Stimulated activated CD8-positive, alpha-beta memory T cell treated with anti-CD3 and anti-CD28 coated beads, Interleukin-4, amount 100 ng/mL, for 4 hours (primary cell): ENCODE results near the gene PDZD8.
"Not testable (repeated sequence)": the region's sequence is repeated elsewhere in the genome, so short reads cannot be mapped to it uniquely, and the experiment has no call there.

ENCODE experiments used
- DNase-seq, 2 donors: peaks; one replicate each; pipeline ENCODE4 v3.0.0-alpha.2; 2020; ENCODE audit warnings: low read depth in 2 of 2, low spot score in 1 of 2

The PDZD8 gene

DNA sequence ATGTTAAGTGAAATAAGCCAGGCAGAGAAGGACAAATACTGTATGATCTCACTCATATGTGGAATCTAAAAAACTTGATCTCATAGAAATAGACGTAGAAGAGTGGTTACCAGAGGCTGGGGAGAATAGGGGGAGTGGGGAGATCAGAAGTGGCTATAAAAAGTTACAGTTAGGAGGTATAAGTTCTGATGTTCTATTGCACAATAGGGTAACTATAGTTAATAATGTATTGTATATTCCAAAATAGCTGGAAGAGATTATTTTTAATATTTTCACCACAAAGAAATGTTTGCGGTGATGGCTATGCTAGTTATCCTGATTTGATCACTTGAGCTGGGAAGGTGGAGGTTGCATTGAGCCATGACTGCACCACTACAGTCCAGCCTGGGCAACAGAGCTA, 80.5 kb downstream of the PDZD8 start:
- no peak for DNase-seq

DNA sequence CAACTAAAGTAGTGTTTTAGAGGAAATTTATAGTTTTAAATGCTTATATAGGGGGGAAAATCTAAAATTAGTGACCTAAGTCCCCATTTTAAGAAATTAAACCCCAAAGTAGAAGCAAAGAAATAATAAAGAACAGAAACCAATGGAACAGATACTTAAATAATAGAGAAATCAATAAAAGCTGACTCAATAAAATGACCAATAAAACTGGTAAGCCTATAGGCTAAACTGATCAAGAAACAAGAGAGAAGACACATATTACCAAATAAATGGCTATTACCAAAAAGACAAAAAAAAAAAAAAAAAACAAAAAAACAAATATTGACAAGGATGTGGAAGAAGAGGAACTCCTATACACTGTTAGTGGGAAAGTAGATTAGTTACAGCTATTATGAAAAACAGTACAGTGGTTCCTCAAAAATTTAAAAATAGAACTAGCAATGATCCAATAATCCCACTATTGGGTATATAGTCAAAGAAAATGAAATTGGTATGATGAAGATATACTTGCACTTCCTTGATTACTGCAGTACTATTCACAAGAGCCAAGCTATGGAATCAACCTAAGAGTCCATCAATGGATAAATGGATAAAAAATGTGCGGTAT, 81.1 kb downstream of the PDZD8 start:
- no peak for DNase-seq

DNA sequence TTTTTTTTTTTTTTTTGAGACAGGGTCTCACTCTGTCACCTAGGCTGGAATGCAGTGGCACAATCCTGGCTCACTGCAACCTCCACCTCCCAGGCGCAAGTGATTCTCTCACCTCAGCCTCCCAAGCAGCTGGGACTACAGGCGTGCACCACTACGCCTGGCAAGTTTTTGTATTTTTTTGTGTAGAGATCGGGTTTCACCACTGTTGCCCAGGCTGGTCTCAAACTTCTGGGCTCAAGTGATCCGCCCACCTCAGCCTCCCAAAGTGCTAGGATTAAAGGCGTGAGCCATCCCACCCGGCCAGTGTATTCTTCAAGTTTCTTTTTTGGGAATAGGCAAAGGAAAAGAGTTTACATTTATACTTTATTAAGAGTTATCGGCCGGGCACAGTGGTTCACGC, 84.4 kb downstream of the PDZD8 start:
- DNase-seq: not testable (repeated sequence)

DNA sequence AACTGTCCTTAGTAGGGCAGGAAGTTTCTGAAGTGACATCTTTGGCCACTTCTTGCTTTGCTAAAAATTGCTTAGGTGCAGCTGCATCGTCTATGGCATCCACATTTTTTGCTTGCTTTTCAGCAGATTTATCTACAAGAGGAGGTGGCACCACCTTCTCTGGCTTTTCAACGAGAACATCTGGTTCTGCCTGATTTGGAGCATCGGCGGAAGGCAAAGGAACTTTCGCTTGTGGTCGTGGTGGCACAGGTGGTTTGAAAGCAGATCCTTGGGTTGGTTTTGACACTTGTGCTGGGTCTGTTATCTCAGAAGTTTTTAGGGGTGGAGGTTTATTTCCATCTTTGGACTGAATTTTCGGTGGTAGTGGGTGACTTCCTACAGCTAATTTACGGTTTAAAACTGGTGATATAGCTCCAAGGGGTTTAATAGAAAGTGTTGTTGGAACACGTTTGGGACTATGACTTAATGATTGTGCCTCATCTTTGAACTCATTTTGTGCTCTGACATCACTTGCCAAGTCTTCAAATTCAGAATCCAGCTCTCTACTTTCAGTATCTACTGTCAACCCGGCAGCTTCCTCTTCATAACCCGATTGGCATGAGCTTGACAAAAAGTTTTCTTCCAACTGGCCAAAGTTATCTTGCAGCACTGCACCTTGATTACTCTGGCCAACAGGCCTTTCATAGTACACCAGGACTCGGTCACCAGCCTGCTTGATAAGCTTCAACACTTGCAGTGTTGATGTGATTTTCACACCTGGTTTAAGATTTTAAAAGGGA, 90.3 kb downstream of the PDZD8 start:
- DNase-seq: no peak

DNA sequence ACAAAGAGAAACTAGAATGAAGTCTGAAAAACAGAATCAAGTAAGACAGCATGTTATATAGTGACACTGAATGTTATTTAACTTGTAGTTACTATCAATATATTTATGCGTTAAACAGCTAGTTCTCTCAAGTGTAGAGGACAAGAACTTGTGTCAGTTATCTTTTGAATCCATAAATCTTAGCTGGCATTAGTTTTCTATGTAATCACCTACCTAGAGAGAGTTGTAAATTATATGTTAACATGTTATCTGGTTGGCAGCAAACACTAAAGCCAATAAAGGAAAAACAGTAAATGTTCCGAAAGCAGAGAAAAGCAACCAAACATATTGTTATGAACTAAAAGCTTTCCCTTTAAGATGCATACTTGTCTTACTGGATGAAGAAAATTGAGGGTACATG, 97.6 kb downstream of the PDZD8 start:
- no peak for DNase-seq

DNA sequence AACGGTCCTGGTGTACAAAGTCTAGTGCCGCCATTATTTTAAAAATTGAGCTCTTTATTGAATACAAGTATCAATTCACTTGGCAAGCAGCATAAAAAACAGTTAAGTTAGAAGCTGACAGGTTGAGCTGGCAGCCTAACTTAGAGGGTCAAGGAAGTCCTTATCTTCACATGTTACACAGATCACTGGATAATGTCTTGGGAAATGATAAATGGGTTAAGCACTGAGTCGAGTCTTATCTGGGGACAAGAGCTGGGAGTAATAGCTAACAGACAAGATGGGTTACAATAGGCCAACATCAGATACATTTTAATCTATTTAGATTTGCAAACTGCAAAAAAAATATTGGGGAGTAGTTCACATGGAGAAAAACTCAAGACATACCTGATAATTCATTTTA, 100.1 kb downstream of the PDZD8 start:
- DNase-seq: no peak

DNA sequence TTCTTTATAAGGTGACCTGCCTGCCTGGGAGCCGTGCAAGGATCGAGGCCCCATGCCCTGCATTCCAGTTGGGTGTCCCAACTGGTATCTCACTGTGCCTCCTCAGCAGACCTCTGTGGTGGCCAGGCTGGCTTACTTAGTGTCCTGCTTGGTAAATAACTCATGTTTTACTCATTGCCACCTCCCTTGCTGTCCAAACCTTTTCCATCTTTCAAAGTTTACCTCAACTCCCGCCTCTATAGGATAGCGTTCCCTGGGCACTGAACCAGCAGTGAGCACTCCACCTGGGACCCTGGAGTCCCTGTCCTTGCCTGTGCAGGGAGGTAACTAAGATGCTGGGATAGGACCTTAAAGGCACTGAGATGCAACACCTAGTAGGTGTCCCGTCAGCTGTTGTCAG, 100.7 kb downstream of the PDZD8 start:
- DNase-seq: no peak

DNA sequence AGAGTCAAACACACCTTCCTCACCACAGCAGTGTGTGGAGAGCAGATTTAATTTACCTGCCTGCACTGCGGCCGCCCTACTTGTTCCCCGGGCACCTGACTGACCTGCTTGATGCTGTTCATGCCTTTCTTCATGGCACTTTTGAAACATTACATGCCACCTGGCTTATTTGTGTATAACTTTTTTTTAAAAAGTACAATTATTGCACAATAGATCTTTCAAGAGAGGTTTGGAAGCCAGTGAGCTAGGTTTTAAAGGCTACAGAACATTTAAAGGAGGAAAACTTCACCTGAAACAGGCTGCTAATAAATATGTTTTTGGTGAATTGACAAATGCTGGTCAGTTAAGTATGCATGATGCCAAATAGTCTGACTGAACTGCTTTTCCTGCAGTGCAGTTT, 101.3 kb downstream of the PDZD8 start:
- DNase-seq: no peak

DNA sequence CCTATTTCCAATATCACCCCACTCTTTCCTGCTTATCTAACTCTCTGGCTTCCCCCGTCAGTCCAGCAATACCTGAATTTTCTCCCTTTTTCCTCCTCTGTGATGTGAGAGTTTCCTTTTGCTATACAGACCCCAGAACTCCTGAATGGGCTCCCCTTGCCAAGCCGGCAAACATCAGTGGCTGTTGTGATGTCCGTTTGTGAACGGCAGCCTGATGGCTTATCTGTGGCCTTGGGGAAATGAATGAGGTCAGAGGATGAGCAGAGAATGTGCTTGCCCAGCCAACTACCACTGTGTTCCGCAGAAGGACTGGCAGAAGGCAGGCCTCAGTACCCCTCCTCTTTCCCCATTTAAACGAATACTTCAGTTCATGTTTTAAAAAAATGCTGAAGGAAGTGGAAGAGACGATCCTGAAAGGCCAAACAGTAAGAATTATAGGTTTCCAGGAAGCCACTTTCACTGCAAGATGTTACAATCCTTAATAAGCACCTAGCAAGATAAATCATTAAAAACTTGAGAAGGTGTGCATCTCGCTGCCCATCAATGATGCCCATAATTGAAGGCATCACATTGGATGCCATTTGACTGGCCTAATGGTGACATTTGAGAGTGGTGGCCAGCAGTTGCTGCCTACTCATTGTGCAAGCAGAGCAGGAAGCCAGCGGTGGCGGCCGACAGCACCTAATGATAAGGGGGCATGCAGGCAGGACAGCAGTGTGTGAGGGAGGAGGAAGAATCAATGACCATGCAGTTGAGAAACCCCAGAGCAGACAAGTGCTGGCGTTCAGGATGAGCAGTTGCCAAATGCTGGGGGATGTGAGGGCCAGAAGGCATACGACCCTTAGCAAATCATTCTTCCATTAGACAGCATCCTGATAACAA, 102.8 kb downstream of the PDZD8 start:
- no peak for DNase-seq

DNA sequence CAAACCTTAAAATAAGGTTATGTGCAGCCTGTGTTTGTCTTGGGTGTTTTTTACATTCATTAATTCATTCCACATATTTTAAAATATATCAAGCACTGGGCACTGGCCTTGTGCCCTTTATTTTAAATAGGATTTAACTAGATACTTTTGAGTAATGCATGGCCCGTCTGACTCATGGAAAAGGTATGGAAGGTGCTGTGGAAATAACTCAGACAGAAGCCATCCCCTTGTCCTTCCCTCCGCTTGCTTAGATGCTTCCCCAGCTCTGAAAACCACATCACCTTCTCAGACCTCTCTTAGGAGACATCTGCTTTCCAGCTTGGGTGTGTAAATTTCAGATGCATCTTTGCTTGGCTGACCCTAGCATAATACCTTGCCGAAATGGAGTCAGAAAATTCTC, 103.8 kb downstream of the PDZD8 start:
- no peak for DNase-seq

DNA sequence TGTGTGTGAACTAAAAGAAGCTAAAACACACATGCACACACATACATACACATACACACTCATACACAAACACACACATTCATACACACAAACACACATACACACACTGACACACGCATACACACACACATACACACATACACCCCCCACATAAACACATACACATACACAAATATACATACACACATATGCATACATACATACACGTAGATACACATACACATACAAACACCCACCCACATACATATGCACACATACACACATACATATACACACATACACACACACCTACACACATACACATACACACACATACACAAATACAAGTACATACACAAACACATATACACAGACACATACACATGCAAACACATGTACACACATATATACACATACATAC, 106.3 kb downstream of the PDZD8 start:
- no peak for DNase-seq

DNA sequence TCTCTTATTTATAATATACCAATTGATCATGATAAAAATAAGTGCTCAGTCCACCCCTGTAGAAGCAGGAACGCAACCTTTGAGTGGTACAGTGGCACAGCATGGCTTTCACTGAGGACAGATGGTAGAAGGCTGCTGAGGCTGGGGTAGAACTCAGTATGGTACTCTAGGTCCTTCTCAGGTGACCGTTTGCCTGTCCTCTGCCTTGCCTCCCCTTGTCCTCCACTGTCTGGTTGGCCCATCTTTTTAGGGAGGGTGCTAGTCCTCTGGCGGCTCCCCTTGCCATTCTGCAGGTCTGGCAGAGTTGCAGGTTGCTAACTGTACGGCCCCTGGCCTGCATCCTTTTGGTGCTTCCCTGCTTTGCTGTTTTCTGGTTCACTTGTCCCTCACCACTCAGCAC, 107.0 kb downstream of the PDZD8 start:
- DNase-seq: no peak

DNA sequence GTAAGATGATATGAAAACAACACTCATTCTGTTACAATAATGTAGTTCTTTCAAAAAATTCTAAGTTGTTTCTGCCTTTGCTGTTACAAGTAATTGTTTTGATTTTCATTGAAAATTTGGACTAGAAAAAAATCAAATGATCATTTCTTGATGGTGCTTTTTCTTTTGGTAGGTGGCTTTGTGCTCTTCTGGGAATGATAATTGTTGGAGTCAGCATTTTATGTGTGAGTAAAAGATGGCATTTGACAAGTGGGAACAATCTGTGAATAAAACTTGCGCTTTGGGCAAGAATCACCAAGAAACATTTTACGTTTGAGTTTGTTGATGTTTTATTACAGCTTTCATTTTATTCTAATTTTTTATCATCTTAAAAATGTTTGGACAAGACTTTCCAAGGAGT, 108.4 kb downstream of the PDZD8 start:
- no peak for DNase-seq

DNA sequence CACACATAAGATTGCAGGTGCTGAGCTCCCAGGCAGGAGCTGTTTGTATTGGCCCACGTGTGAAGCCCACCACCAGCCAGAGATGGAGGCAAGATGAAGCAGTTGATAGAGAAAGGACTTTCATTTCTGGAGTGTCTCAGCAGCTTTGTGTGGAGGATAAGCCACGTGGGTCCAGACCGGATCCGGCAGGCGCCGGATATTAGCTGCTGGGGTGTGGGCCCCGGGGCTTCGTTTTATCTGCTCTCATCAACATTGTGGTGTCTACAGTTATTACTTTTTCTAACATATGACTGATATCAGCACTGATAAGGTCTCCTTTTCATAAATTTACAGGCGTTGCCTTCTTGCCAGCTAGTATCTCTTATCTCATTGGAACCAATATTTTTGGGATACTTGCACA, 108.8 kb downstream of the PDZD8 start:
- no peak for DNase-seq

DNA sequence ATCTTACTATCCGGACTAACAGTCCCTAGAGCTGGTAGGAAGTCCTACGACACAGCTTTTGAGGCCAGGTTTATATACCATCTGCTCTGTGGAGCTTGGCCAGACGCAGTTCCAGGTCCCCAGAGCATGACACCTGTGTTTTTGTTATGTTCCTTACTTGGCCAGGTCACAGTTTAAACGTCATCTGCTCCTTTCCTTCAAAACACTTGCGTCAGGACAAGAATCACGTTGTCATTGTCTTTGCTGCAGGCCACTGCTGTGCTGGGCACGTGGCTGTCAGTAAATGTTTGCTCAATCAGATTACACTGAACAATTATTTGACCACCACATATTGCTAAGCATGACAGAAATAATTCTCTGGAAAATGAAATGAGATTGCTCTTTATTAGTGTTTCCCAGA, 110.5 kb downstream of the PDZD8 start:
- DNase-seq: no peak

DNA sequence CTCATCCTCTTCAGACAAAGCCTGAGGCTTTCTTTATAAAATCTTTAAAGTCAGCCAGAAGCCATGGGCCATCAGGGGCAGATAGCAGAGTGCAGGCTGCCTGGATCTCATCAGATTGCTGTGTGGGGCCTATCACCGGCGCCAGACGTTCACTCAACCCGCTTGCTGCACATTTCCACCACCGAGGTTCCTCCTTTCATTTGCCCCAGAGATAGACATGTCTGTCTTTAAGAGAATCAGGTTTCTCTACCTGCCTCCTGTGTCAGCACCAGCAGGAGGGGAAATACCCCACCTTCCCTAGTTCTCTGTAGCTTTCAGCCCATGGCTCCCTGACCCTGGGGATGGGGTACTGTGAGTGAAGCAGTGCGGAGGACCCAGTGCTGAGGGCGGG, 112.3 kb downstream of the PDZD8 start:
- DNase-seq: no peak

DNA sequence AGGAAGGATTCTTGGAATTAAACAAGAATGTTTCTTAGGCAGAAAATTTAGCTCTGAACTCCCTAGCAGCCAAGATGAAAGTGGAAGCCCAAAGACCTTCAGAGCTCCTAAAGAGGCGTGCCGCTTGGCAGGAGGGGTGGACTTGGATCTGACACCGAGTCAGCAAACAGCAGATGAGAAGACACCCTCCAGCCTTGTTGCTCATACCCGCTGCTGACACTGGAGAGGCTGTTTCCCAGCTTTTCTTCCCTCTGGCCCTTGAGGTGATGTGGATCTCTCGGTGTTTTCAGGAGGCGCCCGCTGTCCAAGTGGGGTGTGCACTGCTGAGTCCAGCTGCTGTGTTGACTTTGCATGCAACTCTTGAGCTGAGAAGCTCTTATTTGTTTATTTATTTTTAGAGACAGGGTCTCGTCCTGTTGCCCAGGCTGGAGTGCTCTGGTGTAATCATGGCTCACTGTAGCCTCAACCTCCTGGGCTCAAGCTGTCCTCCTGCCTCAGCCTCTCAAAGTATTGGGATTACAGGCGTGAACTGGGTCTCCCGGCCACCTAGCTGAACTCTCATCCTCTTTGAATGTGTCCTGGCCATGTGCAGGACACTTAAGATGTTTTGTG, 112.8 kb downstream of the PDZD8 start:
- no peak for DNase-seq

DNA sequence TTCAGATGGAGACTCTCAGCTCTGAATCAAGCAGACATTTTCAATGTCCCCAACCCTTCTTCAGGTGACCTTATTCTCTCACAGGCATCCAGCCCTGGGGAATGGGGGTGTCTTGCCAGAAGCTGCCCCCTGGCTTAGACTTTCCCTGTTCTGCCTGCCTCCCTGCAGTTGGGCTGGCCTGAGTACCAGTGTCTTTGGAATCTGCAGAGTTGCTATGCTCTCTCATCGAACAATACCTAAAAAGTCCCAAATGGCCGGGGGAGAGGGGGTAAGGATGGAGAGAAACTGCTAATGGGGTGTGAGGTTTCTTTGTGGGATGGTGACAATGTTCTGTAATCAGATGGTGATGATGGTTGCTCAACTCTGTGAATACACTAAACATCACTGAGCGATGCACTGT, 113.7 kb downstream of the PDZD8 start:
- DNase-seq: no peak

DNA sequence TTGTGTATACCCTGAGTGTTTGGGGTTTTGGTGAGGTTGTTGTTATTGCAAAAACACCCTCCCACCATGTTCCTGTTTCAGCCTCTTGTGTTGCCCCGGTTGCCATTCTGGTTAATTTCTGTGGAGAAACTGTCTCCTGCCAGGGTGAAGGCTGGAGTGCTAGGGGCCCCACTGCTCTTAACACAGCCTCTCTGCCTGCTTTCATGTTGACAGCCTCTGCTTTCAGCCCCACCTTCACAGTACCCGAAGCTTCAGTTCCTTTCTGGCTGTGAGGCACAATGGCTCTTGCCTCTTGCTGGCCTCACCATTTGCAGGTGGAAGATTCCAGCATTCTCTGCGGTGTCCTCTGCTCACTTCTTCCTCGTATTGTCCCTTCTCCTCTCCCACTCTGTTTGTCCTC, 115.2 kb downstream of the PDZD8 start:
- no peak for DNase-seq

DNA sequence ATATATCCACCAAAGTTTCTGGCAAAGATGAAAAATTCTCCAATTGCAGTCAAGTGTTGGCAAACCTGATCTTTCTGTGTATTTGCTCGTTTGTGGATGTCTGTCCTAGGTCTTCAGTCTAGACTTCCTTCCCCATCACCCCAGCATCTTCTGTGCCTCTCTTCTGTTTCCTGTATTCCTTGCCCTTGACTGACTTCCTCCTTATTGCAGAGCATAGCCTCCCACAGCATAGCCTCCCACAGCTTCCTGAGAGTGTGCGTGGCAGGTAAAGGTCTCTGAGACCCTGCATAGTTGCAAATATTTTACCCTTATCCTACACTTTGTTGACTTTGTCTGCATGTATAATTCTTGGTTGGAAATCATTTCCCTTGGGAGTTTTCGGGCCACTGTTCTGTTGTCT, 116.0 kb downstream of the PDZD8 start:
- DNase-seq: no peak

DNA sequence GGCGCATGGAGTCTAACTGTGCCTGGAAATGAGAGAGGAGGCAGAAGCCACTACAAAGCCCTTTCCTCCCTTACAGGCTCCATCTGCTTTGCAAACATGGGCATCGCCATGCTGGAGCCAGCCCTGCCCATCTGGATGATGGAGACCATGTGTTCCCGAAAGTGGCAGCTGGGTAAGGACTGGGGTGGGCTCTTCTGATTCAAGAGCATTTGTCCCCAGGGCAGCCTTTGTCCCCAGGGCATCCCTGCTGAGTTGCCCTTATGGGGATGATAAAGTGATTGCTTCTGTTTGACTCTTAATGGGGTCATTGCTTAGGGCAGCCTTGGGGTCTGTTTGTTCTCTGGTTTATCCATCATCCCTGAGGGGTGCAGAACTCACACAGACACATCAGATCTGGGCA, 117.5 kb downstream of the PDZD8 start:
- DNase-seq: no peak

DNA sequence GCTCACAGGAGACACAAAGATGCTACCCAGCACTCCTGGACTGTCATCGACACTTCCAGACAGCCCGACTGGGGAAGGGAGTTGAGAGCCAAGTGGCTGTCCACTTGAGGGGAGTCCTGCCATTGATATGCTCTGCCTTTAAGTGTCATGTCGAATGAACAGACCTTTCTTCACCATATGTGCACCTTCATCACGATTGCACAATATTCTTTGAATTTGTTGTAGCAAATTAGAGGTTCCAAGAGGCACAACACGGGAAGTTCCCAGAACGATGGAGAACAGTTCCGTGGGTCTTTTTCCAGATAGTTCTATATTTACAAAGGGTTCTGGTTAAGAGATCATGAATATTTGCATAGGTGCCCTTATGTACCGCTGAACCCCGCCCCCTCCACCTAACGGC, 118.3 kb downstream of the PDZD8 start:
- DNase-seq: no peak
